Measurements from ENCODE around the gene WASF3.

WASF3 gene

DNA sequence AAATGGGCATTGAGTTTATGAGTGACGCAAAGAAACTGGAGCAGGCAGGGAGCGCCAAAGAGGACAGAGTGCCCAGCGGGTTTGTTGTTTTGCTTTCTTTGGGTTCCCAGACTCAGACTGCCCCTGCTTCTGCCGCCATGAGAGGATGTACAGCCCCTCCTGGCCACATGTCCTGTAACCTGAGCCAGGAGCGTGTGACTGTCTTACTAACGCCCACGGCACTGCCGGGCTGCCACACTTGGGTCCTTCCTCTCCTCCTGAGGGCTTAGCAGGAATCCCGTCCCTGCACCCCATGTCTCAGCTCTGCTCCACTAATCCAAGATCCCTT, 122.6 kb downstream of the WASF3 start:
- H3K36me3 ChIP-seq (ENCODE audit: control insufficient read depth, insufficient read depth, low read length) = peaks cover 28% of the 10 kb centered on the region
- H3K4me3 ChIP-seq (ENCODE audit: low read depth, low read length) = no peak overlapping the region
- H3K9me3 ChIP-seq (ENCODE audit: control insufficient read depth, insufficient read depth, low read depth, low read length) = no peaks in the 10 kb centered on the region
- H3K27me3 ChIP-seq (ENCODE audit: control insufficient read depth, insufficient read depth, low read length) = no peaks in the 10 kb centered on the region
- peaks cover 20% of the 10 kb centered on the region for H3K4me1 ChIP-seq (ENCODE audit: control insufficient read depth, insufficient read depth, low read length)
- no peak overlapping the region for H3K9ac ChIP-seq (ENCODE audit: low read length)
- H3K27ac ChIP-seq (ENCODE audit: low read depth, low read length) = no peak overlapping the region

DNA sequence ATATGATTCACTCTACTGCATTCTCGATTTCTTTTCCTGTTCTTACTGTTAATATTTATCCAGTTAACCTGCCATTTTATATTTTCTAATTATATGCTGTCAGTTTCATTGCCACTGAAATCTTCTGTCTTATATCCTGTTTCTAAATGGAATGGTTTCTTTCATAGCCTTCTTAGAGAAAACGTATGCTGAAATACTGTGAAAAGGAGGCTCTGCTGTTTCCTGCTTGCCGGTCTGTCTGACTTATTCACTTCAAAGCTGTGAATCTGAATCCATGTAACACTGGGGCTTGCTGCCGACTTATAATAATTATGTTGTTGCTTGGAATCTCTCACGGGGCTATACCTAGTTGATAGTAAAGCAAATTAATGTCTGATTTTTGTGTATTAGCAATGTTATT, 123.1 kb downstream of the WASF3 start:
- Histone ChIP-seq H3K4me3 (ENCODE audit: low read depth, low read length) (no peak overlapping the region), H3K9me3 (ENCODE audit: control insufficient read depth, insufficient read depth, low read depth, low read length) (no peaks in the 10 kb centered on the region), H3K4me1 (ENCODE audit: control insufficient read depth, insufficient read depth, low read length) (peaks cover 20% of the 10 kb centered on the region), H3K27ac (ENCODE audit: low read depth, low read length) (no peak overlapping the region), H3K36me3 (ENCODE audit: control insufficient read depth, insufficient read depth, low read length) (peaks cover 33% of the 10 kb centered on the region), H3K9ac (ENCODE audit: low read length) (no peak overlapping the region), H3K27me3 (ENCODE audit: control insufficient read depth, insufficient read depth, low read length) (no peaks in the 10 kb centered on the region)

DNA sequence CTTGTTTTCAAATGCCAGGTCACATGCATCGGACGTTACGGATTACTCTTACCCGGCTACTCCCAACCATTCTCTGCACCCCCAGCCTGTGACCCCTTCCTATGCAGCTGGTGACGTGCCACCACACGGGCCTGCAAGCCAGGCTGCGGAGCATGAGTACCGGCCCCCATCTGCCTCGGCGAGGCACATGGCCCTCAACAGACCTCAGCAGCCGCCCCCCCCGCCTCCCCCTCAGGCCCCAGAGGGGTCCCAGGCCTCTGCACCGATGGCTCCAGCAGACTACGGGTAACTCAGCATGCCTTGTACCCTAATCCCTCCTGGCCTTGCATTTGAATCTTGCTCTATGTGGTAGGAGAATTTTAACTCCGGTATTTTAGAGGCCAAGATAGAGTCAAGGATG, 123.6 kb downstream of the WASF3 start:
- Histone ChIP-seq H3K4me1 (ENCODE audit: control insufficient read depth, insufficient read depth, low read length) (peaks cover 20% of the 10 kb centered on the region), H3K36me3 (ENCODE audit: control insufficient read depth, insufficient read depth, low read length) (peaks cover 38% of the 10 kb centered on the region), H3K9ac (ENCODE audit: low read length) (no peak overlapping the region)

DNA sequence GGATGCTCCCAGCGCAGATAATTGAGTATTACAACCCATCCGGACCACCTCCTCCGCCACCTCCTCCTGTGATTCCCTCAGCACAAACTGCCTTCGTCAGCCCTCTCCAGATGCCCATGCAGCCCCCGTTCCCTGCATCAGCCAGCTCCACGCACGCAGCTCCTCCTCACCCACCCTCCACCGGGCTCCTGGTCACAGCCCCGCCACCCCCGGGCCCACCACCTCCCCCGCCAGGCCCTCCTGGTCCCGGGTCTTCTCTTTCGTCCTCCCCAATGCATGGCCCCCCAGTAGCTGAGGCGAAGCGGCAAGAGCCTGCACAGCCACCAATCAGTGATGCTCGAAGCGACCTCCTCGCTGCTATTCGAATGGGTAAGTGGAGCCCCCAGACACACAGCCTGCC, 125.1 kb downstream of the WASF3 start:
- Histone ChIP-seq H3K9me3 (ENCODE audit: control insufficient read depth, insufficient read depth, low read depth, low read length) (no peaks in the 10 kb centered on the region), H3K4me3 (ENCODE audit: low read depth, low read length) (no peak overlapping the region), H3K27ac (ENCODE audit: low read depth, low read length) (no peak overlapping the region), H3K9ac (ENCODE audit: low read length) (no peak overlapping the region), H3K27me3 (ENCODE audit: control insufficient read depth, insufficient read depth, low read length) (no peaks in the 10 kb centered on the region), H3K36me3 (ENCODE audit: control insufficient read depth, insufficient read depth, low read length) (peaks cover 47% of the 10 kb centered on the region), H3K4me1 (ENCODE audit: control insufficient read depth, insufficient read depth, low read length) (peaks cover 20% of the 10 kb centered on the region)

More for the DNA sequence above, 123.6 kb downstream of the WASF3 start:
- H3K27ac ChIP-seq (ENCODE audit: low read depth, low read length) = no peak overlapping the region
- no peaks in the 10 kb centered on the region for H3K9me3 ChIP-seq (ENCODE audit: control insufficient read depth, insufficient read depth, low read depth, low read length)
- no peak overlapping the region for H3K4me3 ChIP-seq (ENCODE audit: low read depth, low read length)
- H3K27me3 ChIP-seq (ENCODE audit: control insufficient read depth, insufficient read depth, low read length) = no peaks in the 10 kb centered on the region

DNA sequence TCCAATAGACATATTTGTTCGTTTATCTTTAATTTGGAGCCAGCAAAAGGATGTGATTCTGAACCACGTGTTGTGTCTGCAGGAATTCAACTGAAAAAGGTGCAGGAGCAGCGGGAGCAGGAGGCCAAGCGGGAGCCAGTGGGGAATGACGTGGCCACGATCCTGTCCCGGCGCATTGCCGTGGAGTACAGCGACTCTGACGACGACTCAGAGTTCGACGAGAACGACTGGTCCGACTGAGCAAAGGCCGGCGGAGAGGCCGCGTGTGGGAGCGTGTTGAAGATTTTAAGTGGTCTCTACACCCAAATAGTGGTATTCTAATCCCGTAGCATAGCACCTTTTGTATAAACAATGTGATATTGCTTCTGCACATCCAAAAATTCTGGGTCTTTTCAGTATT, 128.1 kb downstream of the WASF3 start:
- no peak overlapping the region for H3K9ac ChIP-seq (ENCODE audit: low read length)
- no peaks in the 10 kb centered on the region for H3K4me1 ChIP-seq (ENCODE audit: control insufficient read depth, insufficient read depth, low read length)
- H3K36me3 ChIP-seq (ENCODE audit: control insufficient read depth, insufficient read depth, low read length) = peaks cover 54% of the 10 kb centered on the region
- no peaks in the 10 kb centered on the region; the same call in 1 of the 2 replicates for H3K9me3 ChIP-seq (ENCODE audit: control insufficient read depth, insufficient read depth, low read depth, low read length)
- no peak overlapping the region for H3K4me3 ChIP-seq (ENCODE audit: low read depth, low read length)
- no peak overlapping the region for H3K27ac ChIP-seq (ENCODE audit: low read depth, low read length)
- no peaks in the 10 kb centered on the region for H3K27me3 ChIP-seq (ENCODE audit: control insufficient read depth, insufficient read depth, low read length)

DNA sequence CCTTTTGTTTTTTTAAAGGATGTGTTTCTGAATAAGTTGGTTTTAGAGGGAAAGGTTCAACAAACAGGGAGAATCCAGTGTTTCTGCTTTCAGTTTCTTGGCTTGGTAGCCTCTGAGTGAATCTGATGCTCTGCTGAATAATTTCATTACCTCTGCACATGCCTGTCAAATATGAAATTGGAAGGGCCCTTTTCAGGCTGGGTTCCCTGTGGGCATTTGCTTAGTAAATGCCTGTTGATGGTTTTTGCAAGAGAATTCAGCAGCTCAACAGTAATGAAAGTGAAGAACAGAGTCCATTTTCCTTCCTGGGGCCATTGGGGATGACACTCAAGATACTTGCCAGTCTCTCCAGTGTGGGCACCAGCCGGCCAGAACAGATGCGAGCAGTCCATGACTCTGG, 128.8 kb downstream of the WASF3 start:
- Histone ChIP-seq H3K27me3 (ENCODE audit: control insufficient read depth, insufficient read depth, low read length) (no peaks in the 10 kb centered on the region), H3K4me3 (ENCODE audit: low read depth, low read length) (no peak overlapping the region), H3K9me3 (ENCODE audit: control insufficient read depth, insufficient read depth, low read depth, low read length) (no peaks in the 10 kb centered on the region; the same call in 1 of the 2 replicates), H3K27ac (ENCODE audit: low read depth, low read length) (no peak overlapping the region), H3K36me3 (ENCODE audit: control insufficient read depth, insufficient read depth, low read length) (peaks cover 52% of the 10 kb centered on the region), H3K4me1 (ENCODE audit: control insufficient read depth, insufficient read depth, low read length) (no peaks in the 10 kb centered on the region), H3K9ac (ENCODE audit: low read length) (no peak overlapping the region)

DNA sequence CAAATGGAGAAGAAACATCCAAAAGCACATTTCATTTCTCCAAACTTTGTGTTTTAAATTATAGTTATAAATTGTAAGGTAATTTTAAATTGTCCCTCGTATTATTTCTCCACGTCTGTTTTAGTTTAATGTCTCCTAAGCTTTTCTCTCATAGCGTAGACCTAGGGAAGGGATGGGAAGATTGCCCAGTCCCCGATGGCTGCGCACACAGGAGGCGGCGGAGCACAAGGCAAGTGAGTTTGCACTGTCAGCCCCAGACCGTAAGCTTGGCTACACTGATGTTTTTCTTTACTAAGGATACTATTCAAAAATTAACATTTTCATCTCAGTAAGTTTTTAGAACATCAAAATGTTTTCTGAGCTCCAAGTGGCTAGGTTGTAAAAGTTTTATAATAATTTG, 130.8 kb downstream of the WASF3 start:
- no peaks in the 10 kb centered on the region; the same call in 1 of the 2 replicates for H3K9me3 ChIP-seq (ENCODE audit: control insufficient read depth, insufficient read depth, low read depth, low read length)
- no peaks in the 10 kb centered on the region for H3K27me3 ChIP-seq (ENCODE audit: control insufficient read depth, insufficient read depth, low read length)
- H3K4me1 ChIP-seq (ENCODE audit: control insufficient read depth, insufficient read depth, low read length) = no peaks in the 10 kb centered on the region
- H3K27ac ChIP-seq (ENCODE audit: low read depth, low read length) = no peak overlapping the region
- no peak overlapping the region for H3K9ac ChIP-seq (ENCODE audit: low read length)
- H3K36me3 ChIP-seq (ENCODE audit: control insufficient read depth, insufficient read depth, low read length) = peaks cover 37% of the 10 kb centered on the region
- no peak overlapping the region for H3K4me3 ChIP-seq (ENCODE audit: low read depth, low read length)

DNA sequence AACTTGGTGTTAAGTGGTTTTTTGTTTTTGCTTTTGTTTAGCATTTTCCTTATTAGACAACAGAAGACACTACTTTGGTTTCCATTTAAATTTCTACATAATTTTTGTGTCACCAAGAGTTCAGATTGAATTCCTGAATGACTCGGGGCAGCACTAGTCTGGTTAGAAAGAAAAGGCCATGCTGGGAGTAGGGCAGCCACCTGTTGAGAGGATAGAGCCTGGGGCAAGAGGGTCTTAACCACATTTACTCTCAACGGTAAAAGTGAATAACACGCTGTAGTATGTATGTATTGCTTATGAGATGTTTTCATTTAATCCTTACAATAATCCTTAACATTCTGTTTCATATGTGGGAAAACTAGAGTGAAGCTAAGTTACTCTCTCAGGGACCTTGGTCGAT, 131.5 kb downstream of the WASF3 start:
- H3K27me3 ChIP-seq (ENCODE audit: control insufficient read depth, insufficient read depth, low read length) = no peaks in the 10 kb centered on the region

DNA sequence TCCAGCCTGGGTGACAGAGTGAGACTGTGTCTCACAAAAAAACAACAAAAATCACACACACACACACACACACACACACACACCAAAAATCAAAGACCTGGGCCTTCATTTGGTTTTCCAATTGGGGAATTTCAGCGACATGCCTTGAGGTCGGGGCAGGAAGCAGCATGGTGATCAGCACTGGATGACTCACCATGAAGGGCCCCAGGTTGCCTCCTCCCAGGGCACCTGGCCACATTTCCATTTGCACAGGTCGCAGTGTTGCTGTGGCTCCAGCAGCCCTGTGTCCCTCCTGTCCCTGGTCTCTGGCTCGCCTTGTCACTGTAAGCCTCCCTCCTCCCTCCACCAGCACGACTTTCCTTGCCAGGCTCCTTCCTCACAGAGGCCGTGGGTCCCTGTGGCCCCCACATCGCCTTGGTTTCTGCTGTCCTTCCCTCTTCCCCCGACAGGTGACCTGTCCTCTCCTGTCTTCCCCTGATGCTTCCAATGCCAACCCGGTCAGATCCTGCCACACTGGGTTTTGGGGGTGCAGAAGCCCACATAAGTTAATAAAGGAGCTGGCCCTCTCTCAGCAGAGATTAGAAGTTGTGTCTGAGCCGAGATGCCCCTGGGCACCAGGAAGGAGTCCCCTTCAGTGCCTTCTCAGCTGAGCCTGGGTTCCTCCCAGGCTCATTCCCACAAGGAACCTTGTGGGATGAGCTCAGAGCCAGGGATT, 136.4 kb downstream of the WASF3 start:
- Histone ChIP-seq H3K27me3 (ENCODE audit: control insufficient read depth, insufficient read depth, low read length) (0 out of 2 replicates have a peak, but pooled peaks cover 4% of the 10 kb centered on the region), H3K9me3 (ENCODE audit: control insufficient read depth, insufficient read depth, low read depth, low read length) (no peaks in the 10 kb centered on the region; the same call in 1 of the 2 replicates), H3K36me3 (ENCODE audit: control insufficient read depth, insufficient read depth, low read length) (peaks cover 8% of the 10 kb centered on the region), H3K9ac (ENCODE audit: low read length) (no peak overlapping the region), H3K4me3 (ENCODE audit: low read depth, low read length) (no peak overlapping the region), H3K4me1 (ENCODE audit: control insufficient read depth, insufficient read depth, low read length) (peaks cover 20% of the 10 kb centered on the region), H3K27ac (ENCODE audit: low read depth, low read length) (no peak overlapping the region; the same call in 1 of the 2 replicates)

More for the DNA sequence above, 131.5 kb downstream of the WASF3 start:
- peaks cover 32% of the 10 kb centered on the region for H3K36me3 ChIP-seq (ENCODE audit: control insufficient read depth, insufficient read depth, low read length)
- no peak overlapping the region for H3K4me3 ChIP-seq (ENCODE audit: low read depth, low read length)
- no peaks in the 10 kb centered on the region; the same call in 1 of the 2 replicates for H3K9me3 ChIP-seq (ENCODE audit: control insufficient read depth, insufficient read depth, low read depth, low read length)
- H3K9ac ChIP-seq (ENCODE audit: low read length) = no peak overlapping the region
- H3K4me1 ChIP-seq (ENCODE audit: control insufficient read depth, insufficient read depth, low read length) = peaks cover 3% of the 10 kb centered on the region
- H3K27ac ChIP-seq (ENCODE audit: low read depth, low read length) = no peak overlapping the region

DNA sequence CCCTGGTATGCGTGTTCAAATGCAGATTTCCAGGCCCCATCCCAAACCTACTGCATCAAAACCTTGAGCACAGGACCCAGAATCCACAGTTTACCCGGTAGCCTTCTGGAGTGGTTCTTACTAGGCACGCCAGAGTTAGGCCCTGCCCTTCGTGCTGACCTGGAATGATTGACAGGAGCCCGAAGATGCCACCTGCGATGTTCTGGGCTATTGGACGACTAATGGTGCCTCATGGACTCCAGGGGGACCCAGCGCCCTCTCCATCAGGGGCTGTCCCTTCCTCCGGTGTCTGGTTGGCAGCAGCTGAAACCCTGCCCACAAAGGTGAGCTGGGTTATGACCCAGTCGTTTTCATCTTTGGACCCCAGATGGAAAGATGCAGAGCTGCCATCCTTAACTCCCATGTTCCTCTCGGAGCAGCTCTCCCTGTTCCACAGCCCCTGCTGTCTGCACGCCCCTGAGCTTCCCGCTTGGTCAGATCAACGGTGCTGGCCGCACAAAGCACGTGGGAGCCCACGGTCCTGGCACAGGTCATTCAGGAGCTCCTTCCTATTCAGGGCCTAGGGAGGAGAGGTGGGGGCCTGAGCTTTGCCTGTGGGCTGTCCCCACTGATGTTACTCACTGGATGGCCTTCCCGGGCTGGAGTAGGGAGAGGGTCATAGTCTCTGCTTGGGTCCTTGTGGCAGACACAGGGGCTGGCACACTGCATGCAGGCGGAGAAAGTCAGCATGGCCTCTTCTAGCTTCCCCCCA, 137.3 kb downstream of the WASF3 start:
- H3K9me3 ChIP-seq (ENCODE audit: control insufficient read depth, insufficient read depth, low read depth, low read length) = peaks cover 2% of the 10 kb centered on the region; the same call in 1 of the 2 replicates
- H3K9ac ChIP-seq (ENCODE audit: low read length) = peak overlapping the region; percentile 11
- H3K4me3 ChIP-seq (ENCODE audit: low read depth, low read length) = no peak overlapping the region
- no peaks in the 10 kb centered on the region; the same call in 1 of the 2 replicates for H3K36me3 ChIP-seq (ENCODE audit: control insufficient read depth, insufficient read depth, low read length)
- peaks cover 20% of the 10 kb centered on the region for H3K4me1 ChIP-seq (ENCODE audit: control insufficient read depth, insufficient read depth, low read length)
- 0 out of 2 replicates have a peak, but pooled peaks cover 4% of the 10 kb centered on the region for H3K27me3 ChIP-seq (ENCODE audit: control insufficient read depth, insufficient read depth, low read length)
- H3K27ac ChIP-seq (ENCODE audit: low read depth, low read length) = no peak overlapping the region

DNA sequence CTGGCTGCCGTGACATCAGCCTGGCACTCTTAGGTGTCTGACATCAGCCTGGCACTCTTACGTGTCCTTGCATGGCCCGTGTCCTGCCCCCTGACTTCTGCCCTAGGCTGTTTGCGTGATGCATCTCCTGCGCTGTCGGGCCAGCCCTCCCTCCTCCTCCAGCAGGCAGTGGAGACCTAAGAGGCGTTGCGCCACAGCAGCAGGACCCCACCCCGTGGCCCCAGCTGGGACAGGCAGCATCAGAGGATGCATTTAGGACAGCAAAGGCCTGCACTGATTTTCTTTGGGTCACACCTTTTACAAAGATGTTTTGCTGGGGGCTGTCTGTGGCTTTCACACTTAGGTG, 137.8 kb downstream of the WASF3 start:
- Histone ChIP-seq H3K36me3 (ENCODE audit: control insufficient read depth, insufficient read depth, low read length) (no peaks in the 10 kb centered on the region), H3K4me3 (ENCODE audit: low read depth, low read length) (no peak overlapping the region), H3K9ac (ENCODE audit: low read length) (peak overlapping the region; percentile 11), H3K27me3 (ENCODE audit: control insufficient read depth, insufficient read depth, low read length) (0 out of 2 replicates have a peak, but pooled peaks cover 4% of the 10 kb centered on the region), H3K9me3 (ENCODE audit: control insufficient read depth, insufficient read depth, low read depth, low read length) (0 out of 2 replicates have a peak, but pooled peaks cover 2% of the 10 kb centered on the region), H3K27ac (ENCODE audit: low read depth, low read length) (no peak overlapping the region), H3K4me1 (ENCODE audit: control insufficient read depth, insufficient read depth, low read length) (peaks cover 20% of the 10 kb centered on the region)
